PFSK-1 (cell line): ENCODE results near the gene TDO2.

ENCODE experiments used
- FOXP2 ChIP-seq: optimal IDR thresholded peaks from 2 replicates; pipeline ENCODE3; 2011; ENCODE audit warnings: borderline replicate concordance, control low read depth, inconsistent platforms; ENCODE audit not compliant: insufficient read depth; ENCODE audit errors: extremely low read length, extremely low read depth
- POLR2AphosphoS5 ChIP-seq: IDR thresholded peaks from 2 replicates; pipeline ENCODE4 v1.6.1; 2012; ENCODE audit warnings: low read depth, mild to moderate bottlenecking, control low read depth, low read length, moderate library complexity
- REST ChIP-seq, 2 experiments: IDR thresholded peaks; 2 replicates each; pipeline versions ENCODE4 v1.6.1 to v1.8.0; 2011 to 2012; ENCODE audit warnings: low read depth in 2 of 2, low read length in 2 of 2, control low read depth in 1 of 2, inconsistent platforms in 1 of 2, mild to moderate bottlenecking in 1 of 2, moderate library complexity in 1 of 2; ENCODE audit not compliant: insufficient read depth in 1 of 2
- SIN3A ChIP-seq: IDR thresholded peaks from 2 replicates; pipeline ENCODE4 v1.6.1; 2012; ENCODE audit warnings: mild to moderate bottlenecking, low read length, moderate library complexity, borderline replicate concordance; ENCODE audit not compliant: insufficient read depth
- TAF1 ChIP-seq: IDR thresholded peaks from 2 replicates; pipeline ENCODE4 v1.6.1; 2012; ENCODE audit warnings: low read length, control low read depth, borderline replicate concordance; ENCODE audit not compliant: insufficient read depth

- no peak for TF ChIP-seq POLR2AphosphoS5
- no peak for TF ChIP-seq REST (IDR thresholded peaks at IDR 0.05; ENCODE audit: insufficient read depth in 1 of 2, low read depth in 2 of 2, low read length in 2 of 2)
- TF ChIP-seq SIN3A = no peak
- no peak for TF ChIP-seq TAF1
- no peak for TF ChIP-seq FOXP2
Measured at GRCh38 chr4:155885666-155886065, 17.8 kb upstream of the TDO2 start.
